Measurements from ENCODE around the gene CTNND2.
"Not testable (repeated sequence)": the region's sequence is repeated elsewhere in the genome, so short reads cannot be mapped to it uniquely, and the experiment has no call there.

CTNND2 gene

DNA sequence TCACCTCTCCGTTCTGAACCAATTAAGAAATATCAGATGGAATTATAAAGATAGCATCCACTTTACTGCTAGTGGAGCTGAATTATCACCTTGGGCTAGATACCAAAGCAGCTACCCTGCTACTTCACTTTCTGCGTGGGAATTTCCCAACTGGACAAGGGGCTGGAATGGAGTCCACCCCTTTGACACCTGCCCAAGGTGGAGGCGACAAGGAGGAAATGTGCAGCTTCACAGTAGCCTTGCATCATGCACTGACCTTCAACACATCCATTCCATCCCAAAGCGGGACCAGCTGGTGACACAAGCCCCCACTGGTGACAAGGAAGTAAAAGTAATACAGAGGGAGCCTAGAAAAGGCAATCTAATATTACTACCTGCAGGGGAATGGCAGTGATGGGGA is 30.7 kb downstream of the CTNND2 start:
- no peak for DNase-seq (ENCODE audit: low spot score)

DNA sequence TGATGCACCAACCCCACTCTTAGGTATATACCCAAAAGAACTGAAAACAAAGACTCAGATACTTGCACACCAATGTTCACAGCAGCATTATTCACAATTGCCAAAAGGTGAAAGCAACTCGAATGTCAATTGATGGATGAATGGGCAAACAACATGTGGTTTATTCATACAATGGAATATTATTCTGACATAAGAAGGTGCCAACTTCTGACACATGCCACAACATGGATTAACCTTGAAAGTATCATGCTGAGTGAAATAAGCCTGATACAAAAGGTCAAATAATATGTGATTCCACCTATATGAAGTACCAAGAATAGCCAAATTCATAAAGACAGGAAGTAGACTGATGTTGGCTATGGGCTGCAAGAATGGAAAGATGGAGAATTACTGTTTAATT is 35.0 kb downstream of the CTNND2 start:
- DNase-seq (ENCODE audit: low spot score), result no peak

DNA sequence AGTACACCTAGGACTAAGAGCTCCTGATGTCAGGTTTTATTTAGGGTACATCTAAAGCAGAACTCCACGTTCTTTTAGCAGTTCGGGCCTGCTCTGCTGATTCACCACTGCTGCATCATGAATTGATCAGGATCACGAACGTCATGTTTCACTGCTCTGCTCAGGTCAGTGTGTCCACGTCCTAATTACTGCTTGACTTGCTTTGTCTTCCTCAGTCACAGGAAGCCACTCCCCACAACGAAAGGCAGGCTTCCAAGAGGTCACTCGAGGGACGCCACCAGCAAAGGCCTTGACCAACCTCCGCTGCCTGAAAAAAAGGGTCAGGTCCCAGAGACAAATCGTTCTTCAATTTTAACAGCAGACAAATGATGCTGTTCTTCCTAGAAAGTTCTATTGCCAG is 40.3 kb downstream of the CTNND2 start:
- no peak for DNase-seq (ENCODE audit: low spot score)

DNA sequence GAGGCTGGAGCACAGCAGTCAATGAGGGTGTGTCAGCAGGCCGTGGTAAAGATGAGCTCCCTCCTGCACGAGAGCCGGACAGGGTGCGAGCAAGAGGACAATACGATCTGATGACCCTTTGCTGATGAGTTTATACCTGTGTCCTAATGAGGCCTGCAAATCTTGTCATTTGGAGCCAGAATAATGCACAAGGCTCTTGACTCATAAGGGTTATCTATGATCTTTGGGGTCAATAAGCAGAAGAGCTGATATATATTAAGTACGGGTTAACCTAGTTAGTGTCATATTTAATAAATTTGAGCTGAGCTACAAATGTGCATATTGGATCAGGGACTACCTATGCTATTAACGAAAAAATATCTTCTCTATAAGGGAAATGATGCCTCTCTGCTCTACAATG is 46.9 kb downstream of the CTNND2 start:
- no peak for DNase-seq (ENCODE audit: low spot score)

DNA sequence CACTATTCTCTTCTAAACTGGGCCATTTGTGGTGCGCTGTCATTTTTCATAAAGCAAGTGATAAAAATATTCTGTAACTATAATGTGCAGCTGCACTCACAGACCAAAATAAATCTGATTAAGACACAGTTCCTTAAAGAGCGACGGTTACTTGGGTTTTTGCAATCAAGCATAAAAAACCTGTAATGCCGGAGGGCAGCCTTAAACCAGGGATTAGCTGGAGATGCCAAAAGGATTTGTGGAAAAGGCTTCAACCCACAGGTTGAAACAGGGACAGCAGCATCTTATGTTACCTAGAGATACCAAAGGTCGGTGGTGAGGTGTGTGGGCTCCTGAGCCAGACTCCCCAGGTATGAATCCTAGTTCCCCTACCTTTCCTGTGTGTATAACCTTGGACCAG is 49.3 kb downstream of the CTNND2 start:
- DNase-seq (ENCODE audit: low spot score), result no peak

DNA sequence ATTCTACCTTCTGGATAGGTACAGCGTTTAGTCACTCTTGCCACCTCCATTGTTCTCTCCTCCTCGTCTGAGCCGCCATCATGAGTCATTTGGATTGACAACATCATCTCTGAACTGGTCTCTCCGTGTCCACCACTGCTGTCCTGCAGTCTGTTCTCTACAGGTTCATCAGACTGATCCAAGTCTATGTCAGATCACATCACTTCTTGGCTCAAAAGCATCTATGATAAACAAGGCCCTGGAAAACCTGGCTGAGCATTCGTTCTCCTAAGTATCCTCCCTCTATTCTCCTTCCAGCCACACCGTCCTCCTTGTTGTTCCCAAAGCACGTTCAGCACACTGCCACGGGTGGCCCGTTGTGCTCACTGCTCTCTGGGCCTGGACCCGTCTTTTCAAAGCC is 50.5 kb downstream of the CTNND2 start:
- no peak for DNase-seq (ENCODE audit: low spot score)

DNA sequence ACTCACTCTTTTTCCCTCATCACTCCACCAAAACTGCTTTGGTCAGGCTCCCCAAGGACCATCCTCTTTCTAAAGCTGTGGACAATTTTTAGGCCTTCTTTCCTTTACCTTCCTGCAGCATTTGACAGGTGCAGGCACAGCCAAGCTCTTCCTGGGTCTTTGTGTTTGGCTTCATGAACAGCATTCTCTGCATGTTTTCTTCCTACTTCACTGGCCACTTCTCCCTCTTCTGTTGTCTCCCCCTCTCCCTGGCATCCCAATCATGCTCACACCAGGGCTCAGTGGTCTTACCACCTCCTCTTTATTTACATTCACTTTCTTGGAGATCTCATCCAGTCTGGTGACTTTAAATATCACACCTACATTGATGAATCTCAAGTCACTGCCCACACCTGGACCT is 51.1 kb downstream of the CTNND2 start:
- no peak for DNase-seq (ENCODE audit: low spot score)

DNA sequence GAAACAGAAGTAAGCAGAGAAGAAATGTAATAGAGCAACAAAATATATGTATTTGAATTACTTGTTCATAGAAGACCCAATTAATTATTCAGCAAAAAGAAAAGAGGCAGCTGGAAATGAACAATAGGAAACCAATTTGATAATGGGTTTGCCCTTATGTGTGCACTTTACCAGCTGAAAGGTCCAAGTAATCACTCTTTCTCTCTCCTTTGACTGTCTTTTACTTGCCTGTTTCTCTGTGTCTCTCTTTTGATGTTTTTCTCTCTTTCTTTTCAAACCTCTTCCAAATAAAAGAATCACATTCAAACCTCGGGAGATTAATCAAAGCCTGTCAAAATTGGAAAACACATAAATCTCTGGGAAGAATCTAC is 51.5 kb downstream of the CTNND2 start:
- no peak for DNase-seq (ENCODE audit: low spot score)

DNA sequence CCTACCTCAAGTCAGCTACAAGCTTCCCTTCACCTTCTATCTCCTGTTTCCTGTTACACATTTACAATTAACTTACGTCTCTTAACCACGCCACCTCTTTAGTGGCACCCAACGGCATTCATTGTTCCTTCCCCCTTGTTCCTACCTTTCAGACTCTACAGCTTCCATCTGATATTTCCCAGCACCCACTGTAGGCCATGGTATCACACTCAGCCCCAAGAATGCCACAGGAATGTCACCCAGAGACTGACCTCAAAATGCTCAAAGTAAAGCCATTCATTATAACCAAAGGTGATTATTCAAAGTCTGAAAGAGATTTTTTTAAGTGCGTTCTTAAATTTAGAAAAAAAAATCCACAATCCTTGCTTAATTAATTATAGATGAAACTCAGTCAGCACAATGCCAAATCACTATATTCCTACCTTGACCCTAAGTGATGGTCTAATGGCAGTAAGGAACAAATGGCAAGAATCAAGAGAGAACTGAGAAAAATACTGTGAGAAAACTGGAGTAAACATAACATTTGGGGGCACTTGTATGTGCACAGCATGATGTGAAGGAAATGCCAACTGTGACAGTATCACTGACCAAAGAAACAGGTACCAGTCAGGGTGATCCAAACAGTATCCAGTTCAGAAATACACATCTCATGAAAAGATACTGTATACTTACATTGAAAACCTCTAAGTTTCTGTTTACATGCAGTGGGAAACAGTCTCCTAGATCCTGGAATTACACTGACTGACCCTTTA is 52.1 kb downstream of the CTNND2 start:
- DNase-seq (ENCODE audit: low spot score), result no peak

DNA sequence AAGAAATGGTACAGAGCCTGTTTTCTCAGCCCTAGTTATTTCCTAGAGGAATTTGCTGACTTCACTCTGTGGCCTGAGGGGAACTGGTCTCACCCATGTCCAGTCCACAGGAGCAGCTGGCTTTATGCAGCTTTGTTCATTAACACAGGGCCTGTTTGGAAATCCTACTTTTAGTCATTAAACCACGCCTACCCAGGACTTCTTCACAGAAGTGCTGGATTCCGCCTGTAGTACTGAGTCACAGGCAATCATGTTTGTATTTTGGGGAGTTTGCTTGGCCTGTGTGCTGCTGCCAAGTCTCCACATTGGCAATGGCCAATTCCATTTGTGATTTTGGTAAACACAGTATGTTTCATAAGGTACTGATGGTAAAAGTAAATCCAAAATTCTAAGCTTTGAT is 52.8 kb downstream of the CTNND2 start:
- DNase-seq (ENCODE audit: low spot score), result no peak

DNA sequence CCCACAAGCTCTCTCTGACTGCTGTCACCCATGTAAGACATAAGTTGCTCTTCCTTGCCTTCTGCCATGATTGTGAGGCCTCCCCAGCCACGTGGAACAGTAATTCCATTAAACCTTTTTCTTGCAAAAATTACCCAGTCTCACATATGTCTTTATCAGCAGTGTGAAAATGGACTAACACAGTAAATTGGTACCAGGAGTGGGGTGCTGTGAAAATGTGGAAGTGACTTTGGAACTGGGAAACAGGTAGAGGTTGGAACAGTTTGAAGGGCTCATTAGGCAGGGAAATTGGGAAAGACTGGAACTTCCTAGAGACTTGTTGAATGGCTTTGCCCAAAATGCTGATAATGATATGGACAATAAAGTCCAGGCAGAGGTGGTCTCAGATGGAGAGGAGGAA is 75.7 kb downstream of the CTNND2 start:
- not testable (repeated sequence) for DNase-seq (ENCODE audit: low spot score)

DNA sequence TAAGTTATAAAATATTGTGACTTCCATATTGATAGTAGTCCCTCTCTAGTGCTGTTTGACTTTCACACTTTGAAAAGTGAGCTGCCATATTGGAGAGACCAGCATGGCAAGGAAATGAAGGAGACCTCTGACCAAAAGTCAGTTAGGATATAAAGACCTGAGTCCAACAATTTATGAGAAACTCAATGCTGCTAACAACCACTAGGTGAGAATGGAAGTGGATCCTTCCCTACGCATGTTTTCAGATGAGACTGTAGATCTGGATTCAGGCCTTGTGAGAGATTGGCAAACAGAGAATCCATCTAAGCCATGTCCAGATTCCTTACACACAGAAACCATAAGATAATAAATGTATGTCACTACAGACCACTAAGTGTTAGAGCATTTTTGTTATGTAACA is 81.6 kb downstream of the CTNND2 start:
- no peak for DNase-seq (ENCODE audit: low spot score)

DNA sequence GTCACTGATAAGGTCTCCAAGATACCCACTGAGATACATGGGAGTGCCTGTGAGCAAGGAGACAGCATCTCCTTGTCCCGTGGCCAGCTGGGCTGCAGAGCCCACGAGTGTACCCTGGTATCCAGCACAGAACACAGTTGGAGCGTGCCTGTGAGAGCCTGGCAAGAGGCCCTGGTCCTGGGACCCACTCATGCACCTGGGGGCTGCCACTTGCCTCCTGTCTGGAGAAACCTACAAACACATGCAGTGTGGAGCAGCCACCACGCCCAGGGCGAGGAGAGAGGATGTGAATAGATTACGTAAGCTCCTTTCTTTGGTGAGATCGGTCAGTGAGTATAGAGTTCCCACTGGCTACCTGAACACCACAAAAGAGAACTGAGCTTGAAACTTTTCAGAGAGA is 88.3 kb downstream of the CTNND2 start:
- no peak for DNase-seq (ENCODE audit: low spot score)

DNA sequence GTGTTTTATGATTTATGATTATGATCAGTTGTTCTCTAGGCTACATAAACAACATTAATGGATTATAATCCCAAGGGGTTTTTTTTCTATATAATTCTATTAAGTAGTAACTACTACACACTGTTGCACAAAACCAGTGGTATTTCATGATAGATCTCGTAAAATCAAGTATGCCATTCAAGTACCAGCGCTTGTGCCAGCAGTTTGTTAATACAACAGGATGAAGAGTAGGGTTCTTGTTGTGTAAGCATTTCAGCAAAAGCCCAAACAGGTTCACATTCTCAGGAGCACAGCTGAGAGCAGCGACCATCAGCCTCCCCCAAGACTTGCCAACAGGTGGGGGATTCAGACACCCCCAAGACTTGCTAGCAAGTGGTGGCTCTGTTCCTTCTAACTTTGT is 88.8 kb downstream of the CTNND2 start:
- no peak for DNase-seq (ENCODE audit: low spot score)

DNA sequence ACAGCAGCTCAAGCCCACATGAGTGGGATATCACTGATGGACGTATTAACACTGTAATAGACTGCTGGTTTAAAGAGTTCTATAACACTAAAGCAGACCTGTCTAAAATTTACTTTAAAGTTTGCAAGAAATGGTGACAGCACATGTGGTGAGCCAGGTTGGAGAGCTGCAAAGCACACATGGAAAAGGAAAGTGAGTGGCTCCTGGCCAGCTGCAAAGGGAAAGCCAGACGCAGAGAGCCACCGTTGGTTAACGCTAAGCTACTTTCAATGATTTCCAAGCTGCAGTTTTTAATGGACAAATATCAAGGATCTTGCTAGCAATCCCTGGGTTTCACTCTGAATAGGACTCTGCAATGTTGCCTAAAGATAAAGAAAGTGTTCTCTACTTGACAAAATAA is 89.9 kb downstream of the CTNND2 start:
- no peak for DNase-seq (ENCODE audit: low spot score)

DNA sequence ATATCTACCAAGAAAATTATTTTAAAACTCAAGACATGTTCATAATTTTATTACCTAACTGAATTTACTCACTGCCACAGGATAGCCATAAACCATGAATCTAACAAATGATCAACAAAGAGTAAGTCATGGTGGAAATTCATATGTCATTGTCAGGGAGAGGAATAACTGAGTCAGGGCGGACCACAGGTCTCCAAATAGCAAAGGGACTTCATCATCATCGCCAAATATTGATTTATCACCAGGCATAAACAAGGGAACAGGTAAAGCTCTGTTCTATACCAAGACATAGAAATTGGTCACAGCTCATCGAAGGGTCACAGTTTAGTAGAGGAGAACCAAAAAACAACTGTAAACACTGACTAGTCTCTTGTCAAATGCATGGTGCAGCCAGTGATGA is 94.8 kb downstream of the CTNND2 start:
- no peak for DNase-seq (ENCODE audit: low spot score)

DNA sequence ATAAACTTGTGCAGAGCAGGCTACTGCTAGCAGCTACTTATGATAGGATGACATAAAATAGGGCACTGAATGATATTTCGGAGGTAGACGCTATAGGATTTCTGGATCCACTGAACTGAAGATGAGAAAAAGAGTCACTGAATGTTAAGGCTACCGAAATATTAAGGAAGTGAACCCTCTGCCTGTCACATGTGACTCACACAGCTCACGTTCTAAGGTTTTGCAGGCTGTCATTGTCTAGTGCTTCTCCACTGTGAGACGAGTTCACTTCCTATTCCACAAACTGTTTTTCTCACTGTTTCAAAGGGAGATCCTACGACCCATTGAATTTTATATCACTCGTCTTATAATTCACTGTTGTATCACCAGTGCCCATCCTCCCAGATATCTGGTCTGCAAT is 100.8 kb downstream of the CTNND2 start:
- no peak for DNase-seq (ENCODE audit: low spot score)

DNA sequence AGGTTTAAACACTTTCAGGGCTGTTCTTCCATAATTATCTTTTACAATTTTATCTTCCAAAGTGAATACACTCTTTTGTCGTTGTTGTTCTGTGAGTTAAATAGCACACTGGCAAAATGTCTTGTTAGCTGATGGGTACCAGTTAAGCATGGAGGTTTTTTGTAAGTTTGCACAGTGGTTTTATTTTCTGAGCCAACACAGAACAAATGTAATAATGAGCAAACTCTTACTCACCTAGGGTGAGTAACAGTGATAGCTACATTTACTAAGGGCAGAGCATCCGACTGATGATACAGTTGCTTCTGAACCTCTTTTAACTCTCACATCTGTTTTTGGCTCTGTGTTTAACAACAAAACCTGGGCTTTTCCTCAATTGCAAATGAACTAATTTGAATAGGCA is 103.2 kb downstream of the CTNND2 start:
- no peak for DNase-seq (ENCODE audit: low spot score)

DNA sequence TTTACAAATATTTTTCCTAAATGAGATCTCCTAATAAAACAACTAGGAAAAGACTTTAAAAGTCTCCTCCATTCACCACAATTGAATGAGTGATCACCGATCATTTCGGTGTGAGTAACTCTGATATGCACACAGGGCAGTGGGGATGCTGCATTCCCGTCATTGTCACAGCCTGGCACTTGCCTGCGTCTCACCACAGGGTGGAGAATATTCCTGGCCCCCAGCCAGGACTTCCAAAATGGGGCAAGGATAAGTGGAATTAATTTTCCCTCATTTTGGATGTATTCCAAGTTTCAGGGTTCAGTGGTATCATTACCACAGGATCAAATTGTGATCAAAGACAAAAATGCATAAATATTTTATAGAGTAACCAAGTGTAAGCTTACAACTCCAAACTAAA is 107.1 kb downstream of the CTNND2 start:
- no peak for DNase-seq (ENCODE audit: low spot score)

DNA sequence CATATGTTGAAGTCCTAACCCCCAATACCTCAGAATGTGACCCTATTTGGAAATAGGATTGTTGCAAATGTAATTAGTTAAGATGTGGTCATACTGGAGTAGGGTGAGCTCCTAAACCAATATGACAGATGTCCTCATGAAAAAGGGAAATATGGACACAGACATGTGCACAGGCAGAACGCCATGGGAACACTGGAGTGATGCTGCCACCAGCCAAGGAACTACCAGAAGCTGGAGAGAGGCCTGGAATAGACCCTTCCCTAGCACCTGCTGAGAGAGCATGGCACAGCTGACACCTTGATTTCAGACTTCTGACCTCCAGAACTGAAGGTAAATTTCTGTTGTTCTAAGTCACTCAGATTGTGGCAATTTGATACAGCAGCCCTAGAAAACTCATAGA is 110.8 kb downstream of the CTNND2 start:
- DNase-seq (ENCODE audit: low spot score), result no peak

DNA sequence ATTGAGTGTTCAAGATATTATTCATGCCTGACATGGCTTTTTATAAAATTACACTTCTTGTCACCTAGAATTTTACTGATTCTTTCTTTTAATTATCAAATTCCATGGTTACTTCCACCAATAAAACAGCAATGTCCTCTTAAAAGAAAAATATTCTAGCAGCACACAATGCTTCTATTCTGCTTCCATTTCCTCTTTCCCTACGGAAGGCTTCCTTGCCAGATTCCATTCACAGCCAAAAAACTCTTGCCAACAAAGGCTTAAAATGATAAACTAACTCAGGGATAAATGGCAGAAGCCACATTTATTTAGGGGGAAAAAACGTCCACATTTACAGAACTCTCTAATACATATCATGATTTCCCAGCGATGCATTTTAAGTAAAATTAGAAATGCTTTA is 111.6 kb downstream of the CTNND2 start:
- DNase-seq (ENCODE audit: low spot score), result no peak

DNA sequence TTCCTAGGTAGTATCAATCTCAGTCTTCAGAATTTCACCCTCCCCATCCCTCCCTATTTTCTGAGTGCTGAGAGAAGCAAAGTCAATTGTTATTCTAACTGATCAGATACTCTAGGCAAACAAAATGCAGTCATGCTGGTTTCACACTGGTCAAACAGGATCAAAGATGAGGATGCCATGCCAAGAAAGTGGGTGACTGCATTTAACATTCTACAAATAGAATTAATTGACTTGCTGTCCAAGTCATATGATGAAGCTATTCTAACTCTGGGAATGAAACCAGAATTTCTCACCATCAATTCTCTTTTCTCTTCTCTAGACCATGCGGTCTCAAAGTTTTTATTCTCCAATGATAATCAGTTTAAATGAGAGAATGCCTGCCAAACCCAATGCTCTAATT is 112.5 kb downstream of the CTNND2 start:
- DNase-seq (ENCODE audit: low spot score), result no peak

DNA sequence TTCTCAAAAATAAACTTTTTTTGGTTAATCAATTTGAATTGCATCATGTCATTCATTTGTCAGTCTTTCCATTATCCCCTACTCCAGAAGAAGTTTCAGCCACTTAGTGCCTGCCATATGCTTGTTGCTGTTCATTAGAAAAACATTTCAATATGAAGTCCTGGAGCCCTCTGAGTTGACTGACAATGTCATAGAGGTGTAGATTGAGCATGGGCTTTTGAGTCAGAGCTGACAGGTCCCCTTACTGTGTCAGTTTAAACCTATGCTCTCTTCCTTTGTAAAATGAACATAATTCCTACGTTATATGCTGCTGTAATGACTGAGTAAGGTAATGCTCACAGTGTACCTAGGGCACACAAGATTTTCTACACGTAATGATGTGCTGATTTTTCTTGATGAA is 114.0 kb downstream of the CTNND2 start:
- no peak for DNase-seq (ENCODE audit: low spot score)

DNA sequence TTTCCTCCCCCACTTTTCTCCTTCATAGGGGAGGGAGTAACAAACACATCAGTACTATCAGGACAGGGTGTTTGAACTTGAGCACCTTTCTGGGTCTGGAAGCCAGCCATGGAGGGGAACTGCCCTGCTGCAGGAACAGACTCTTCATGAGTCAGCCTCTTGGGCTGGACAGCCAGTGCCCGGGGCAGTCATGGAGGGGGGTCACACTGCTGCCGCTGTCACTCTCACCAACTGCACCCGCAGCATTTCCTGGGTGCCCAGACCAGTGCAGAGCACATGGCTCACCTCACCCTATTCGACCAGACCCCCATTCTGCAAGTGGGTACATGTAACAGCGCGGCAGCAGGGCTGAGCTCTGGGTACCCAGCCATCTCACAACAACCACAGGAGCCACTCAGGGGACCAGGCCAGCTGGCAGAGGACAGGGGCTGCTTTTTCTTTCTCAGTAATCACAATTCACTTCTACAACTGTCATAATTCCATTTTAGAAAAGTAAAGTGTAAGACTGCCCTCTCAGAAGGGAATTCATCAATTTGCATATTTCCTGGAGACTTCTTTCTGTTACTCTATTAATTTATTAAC is 118.4 kb downstream of the CTNND2 start:
- no peak for DNase-seq (ENCODE audit: low spot score)
